ENCODE measurements around the gene RMI1.

DNA sequence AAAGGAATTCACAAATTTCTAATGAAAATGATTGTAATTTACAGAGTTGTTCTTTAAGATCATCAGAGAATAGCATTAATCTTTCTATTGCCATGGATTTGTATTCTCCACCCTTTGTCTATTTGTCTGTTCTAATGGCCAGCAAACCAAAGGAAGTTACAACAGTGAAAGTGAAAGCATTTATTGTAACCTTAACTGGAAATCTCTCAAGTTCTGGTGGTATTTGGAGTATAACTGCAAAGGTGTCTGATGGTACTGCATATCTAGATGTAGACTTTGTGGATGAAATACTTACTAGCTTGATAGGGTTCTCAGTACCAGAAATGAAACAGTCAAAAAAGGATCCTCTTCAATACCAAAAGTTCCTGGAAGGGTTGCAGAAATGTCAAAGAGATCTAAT, 21.7 kb downstream of the RMI1 start:
- TF ChIP-seq, protein P1, sequence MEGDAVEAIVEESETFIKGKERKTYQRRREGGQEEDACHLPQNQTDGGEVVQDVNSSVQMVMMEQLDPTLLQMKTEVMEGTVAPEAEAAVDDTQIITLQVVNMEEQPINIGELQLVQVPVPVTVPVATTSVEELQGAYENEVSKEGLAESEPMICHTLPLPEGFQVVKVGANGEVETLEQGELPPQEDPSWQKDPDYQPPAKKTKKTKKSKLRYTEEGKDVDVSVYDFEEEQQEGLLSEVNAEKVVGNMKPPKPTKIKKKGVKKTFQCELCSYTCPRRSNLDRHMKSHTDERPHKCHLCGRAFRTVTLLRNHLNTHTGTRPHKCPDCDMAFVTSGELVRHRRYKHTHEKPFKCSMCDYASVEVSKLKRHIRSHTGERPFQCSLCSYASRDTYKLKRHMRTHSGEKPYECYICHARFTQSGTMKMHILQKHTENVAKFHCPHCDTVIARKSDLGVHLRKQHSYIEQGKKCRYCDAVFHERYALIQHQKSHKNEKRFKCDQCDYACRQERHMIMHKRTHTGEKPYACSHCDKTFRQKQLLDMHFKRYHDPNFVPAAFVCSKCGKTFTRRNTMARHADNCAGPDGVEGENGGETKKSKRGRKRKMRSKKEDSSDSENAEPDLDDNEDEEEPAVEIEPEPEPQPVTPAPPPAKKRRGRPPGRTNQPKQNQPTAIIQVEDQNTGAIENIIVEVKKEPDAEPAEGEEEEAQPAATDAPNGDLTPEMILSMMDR (IDR thresholded peaks at IDR 0.05; ENCODE audit: low read depth, low read length), result no peak
- no peak for TF ChIP-seq EZH2phosphoT487 (IDR thresholded peaks at IDR 0.05; ENCODE audit: low read depth)
